GM18526 (cell line): ENCODE results near the gene PRRC2C.

Experiments used
- POLR2A ChIP-seq: IDR thresholded peaks from 3 replicates; pipeline ENCODE4 v1.6.1; 2011; ENCODE audit not compliant: insufficient read length; ENCODE audit errors: extremely low read depth

Gene PRRC2C

GRCh38 chr1:171494076-171494475 lies 8.7 kb downstream of the PRRC2C start:
- no peak for TF ChIP-seq POLR2A

- TF ChIP-seq POLR2A: no peak
These were observed 10.1 kb downstream of the PRRC2C start for GRCh38 chr1:171495444-171495843.

DNA sequence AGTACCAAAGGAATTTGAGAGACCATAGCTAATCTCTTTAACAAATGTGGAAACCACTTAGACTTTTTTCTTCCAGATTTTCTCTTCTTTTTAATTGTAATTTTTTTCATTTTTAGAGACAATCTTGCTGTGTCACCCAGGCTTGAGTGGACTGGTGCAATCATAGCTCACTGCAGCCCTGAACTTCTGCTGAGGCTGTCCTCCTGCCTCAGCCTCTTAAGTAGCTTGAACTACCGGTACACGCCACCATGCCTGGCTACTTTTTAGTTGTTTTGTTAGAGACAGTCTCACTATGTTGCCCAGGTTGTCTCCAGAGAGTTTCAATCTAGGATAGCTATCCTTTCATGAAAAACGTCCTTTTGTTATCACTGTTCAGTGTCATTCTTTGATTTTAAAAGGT lies 15.0 kb downstream of the PRRC2C start:
- TF ChIP-seq POLR2A: no peak

DNA sequence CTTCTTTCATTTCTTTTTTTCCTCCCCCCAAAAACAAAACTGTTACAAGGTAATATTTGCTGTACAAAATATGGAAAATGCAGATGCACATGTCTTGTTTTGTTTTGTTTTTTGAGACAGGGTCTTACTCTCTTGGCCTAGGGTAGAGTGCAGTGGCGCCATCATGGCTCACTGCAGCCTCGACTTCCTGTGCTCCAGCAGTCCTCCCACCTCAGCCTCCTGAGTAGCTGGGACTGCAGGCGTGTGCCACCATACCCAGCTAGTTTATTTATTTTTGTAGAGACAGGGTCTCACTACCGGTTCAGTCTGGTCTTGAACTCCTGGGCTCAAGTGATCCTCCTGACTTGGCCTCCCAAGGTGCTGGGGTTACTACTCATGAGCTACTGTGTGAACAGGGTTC lies 15.5 kb downstream of the PRRC2C start:
- TF ChIP-seq POLR2A: no peak

GRCh38 chr1:171501305-171502024 lies 16.1 kb downstream of the PRRC2C start:
- no peak for TF ChIP-seq POLR2A

- TF ChIP-seq POLR2A: no peak
These were observed 21.4 kb downstream of the PRRC2C start for GRCh38 chr1:171506525-171507304.

DNA sequence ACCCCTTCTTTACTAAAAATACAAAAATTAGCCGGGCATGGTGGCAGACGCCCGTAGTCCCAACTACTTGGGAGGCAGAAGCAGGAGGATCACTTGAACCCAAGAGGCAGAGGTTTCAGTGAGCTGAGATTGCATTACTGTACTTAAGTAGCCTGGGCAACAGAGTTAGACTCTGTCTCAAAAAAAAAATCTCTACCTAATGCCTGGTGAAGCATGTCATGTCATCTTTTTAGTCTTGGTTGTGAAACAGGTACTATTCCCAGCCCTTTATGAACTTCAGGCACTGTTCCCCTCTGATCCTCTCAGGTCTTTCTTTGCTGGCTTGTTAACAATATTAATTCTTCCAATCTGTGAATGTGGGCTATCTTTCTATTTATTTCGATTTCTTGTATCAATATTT lies 22.1 kb downstream of the PRRC2C start:
- TF ChIP-seq POLR2A: no peak

- no peak for TF ChIP-seq POLR2A
These were observed 23.9 kb downstream of the PRRC2C start for GRCh38 chr1:171509191-171509590.

GRCh38 chr1:171513743-171514142 lies 28.4 kb downstream of the PRRC2C start:
- TF ChIP-seq POLR2A: no peak

GRCh38 chr1:171515299-171515698 lies 30.0 kb downstream of the PRRC2C start:
- no peak for TF ChIP-seq POLR2A

DNA sequence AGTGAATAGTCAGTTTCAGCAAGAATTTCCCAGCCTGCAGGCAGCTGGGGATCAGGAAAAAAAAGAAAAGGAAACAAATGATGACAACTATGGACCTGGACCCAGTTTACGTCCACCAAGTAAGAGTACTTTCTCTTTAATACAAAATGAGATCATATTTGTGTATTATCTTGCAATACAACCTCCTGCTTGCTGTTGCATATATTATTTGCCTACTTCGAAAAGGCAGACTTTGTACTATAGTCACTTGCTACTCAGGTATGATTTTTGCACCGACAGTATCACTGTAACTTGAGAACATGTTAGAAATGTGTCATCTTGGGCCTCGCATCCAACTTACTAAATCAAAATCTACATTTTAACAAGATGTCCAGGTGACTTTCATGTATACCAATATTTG lies 30.4 kb downstream of the PRRC2C start:
- no peak for TF ChIP-seq POLR2A

GRCh38 chr1:171521567-171521966 lies 36.2 kb downstream of the PRRC2C start:
- TF ChIP-seq POLR2A: no peak

DNA sequence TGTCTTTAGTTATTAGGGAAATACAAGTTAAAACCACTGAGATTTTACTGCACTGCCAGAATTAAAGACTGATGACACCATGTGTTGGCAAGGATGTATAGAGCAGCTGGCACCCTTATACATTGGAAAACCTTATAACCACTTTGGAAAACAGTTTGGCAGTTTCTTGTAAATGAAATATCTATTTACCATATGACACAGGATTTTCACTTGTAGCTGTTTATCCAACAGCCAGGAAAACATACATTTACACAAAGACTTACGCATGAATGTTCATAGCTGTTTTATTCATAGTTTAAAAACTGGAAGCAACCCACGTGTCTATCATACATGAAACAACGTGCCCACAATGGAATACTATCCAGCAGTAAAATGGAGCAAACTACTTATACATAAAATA lies 45.3 kb downstream of the PRRC2C start:
- TF ChIP-seq POLR2A: no peak

- TF ChIP-seq POLR2A: no peak
These were observed 47.2 kb downstream of the PRRC2C start for GRCh38 chr1:171532520-171532919.

- no peak for TF ChIP-seq POLR2A
These were observed 60.2 kb downstream of the PRRC2C start for GRCh38 chr1:171545523-171545922.

- TF ChIP-seq POLR2A: no peak
These were observed 64.7 kb downstream of the PRRC2C start for GRCh38 chr1:171550050-171550449.
